RCC 7860 (cell line): ENCODE results near the gene SP1.
A peak's percentile ranks its signal among the peaks of the same experiment; 100 is the strongest.
"Not testable (repeated sequence)": the region's sequence is repeated elsewhere in the genome, so short reads cannot be mapped to it uniquely, and the experiment has no call there.

Experiments used
- DNase-seq: peaks from one replicate; pipeline ENCODE4 v3.0.0-alpha.2; 2015; ENCODE audit warnings: low spot score
- FAIRE-seq: peaks from 2 replicates; lab custom pipeline; 2012; peaks lifted over from hg19 to GRCh38; lab: Jason Lieb, UNC

Gene SP1

DNA sequence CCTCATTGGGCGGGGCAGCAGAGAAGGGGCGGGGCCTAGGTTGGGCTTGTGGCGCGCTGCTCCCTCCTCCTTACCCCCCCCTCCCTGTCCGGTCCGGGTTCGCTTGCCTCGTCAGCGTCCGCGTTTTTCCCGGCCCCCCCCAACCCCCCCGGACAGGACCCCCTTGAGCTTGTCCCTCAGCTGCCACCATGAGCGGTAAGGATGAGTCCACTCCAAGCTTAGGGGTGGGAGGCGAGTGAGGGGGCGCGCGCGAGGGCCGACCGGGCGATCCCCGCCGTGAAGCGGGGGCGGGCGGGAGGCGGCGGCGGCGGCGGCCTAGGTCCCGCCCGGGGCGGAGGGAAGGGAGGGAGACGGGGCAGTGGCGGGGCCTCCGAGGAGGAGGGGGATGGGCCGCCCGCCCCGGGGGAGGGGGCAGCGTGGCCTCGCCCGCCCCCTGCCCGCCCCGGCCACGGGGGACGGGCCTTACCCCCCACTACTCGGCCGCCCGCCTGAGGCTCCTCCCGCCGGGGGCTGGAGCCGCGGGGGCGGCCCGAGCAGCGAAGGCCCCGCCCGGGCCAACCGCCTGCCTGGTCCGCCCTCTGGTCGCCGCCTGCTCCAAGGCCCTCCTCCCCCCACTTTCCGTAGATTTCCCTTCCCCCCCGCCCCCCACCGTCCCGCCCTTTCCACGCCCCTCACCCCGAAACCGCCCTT lies at the start of gene SP1:
Gene SP1 (plus strand): TSS at position 73 of the 690 bp plus-strand sequence. CDS start 116 bp downstream, at position 189.
- DNase-seq (peak; percentile 81), FAIRE-seq (no peak)

DNA sequence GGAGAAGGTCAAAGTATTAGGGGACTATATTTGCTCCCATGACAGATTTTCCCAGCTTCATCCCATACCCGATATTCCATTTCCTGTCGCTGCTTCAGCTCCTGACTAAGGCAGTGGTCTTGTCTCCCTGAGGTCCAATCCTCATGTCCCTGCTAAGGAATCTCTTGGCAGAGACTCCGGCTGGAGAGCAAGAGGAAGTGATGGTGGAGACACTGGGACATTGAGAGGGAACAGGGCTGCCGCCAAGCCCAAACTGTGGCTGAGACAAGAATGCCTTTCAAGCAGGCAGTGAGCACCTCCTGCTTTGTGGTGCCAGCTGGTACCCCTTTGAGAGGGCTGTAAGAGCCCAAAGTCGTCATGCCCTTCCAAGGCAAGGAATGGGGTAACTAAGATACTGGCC lies 49.3 kb upstream of the SP1 start:
- DNase-seq (no peak), FAIRE-seq (no peak)

DNA sequence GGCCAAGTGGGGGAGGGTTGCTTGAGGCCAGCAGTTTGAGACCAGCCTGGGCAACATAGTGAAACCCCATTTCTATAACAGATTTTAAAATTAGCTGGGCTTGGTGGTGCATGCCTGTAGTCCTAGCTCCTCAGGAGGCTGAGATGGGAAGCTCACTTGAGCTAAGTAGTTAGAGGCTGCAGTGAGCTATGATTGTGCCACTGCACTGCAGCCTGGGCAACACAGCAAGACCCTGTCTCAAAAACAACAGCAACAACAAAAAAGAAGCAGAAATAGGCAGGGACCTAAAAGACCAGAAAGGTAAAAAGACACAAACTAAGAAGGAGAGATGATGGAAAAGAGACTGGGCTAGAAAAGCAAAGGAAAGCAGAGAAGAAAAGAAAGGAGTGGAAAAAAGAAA lies 47.6 kb upstream of the SP1 start:
- FAIRE-seq, DNase-seq: not testable (repeated sequence)

DNA sequence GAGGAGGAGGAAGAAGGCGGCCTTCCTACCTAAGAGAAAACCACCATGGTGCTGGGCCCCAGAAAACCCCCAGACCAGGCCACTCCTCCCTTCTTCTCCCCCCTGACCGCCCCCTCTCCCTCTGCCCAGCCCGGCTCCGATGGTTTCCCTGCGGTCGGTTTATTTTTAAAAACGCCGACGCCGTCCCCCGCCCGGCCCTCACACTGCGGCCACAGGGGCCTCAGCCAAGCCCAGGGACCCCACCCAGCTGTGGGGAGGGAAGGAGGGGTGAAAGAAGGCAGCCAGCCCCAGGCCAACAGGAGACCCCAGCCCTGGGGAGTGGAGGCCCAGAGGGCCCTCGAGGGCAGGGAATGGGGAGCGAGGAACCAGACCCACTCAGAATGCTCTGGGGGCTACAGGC lies 47.2 kb upstream of the SP1 start:
- no peak for FAIRE-seq

DNA sequence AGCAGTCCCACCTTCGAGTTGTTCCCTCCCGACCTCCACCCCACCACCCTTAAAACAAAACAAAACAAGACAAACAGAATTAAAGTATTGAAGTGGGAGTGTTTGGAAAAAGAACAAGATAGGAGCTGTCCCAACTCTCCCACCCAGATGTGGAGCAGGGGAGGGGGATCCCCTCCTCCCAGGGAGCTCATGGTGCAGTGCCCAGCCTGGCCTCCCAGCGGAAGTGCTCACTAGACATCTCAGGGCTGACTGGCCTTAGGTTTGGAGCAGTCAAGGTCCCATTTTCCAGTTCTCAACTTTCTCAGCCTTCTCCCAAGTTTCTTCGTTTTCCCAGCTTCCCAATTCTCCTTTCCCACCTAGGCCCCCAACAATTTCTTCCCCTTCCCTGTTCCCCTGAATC lies 46.7 kb upstream of the SP1 start:
- FAIRE-seq = no peak
- DNase-seq = no peak

More for the DNA sequence above, 47.2 kb upstream of the SP1 start:
- DNase-seq = no peak

DNA sequence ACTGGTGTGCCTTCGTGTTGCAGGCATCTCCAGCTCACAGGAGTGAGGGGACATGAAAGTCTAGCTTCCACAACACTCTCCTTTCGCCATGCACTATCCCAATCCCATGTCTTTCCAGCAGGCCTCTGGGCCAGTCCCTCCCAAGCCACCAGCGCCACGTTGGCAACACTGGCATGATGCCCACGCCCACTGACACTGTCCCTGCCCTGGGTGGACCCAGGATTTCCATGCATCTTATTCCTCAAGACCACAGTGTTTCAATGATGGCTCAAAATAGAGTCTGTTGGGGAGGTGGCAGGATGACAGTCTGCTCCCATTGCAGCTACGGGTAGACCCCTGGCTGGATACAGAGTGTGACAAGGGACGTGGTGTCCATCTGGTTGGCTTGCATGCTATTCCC lies 46.1 kb upstream of the SP1 start:
- no peak for DNase-seq
- FAIRE-seq = no peak

DNA sequence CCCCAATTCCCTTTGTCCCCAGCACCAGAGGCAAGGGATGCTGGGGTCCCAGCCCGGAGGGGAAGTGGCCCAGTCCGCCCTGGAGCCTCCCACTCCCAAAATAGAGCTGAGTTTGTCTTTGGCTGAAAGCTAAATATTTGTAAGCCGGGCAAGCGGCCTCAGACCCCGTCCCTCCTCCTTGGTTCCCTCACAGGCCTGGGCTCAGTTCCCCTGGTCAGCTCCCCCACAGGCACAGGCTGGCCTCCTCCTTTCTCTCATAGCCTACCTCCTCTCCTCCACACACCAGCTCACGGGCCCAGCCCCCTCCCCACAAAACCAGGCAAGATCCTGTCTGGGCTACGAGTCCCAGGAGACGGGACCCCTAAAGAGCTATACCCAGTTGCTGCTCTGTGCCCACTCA lies 45.2 kb upstream of the SP1 start:
- DNase-seq (no peak), FAIRE-seq (no peak)

DNA sequence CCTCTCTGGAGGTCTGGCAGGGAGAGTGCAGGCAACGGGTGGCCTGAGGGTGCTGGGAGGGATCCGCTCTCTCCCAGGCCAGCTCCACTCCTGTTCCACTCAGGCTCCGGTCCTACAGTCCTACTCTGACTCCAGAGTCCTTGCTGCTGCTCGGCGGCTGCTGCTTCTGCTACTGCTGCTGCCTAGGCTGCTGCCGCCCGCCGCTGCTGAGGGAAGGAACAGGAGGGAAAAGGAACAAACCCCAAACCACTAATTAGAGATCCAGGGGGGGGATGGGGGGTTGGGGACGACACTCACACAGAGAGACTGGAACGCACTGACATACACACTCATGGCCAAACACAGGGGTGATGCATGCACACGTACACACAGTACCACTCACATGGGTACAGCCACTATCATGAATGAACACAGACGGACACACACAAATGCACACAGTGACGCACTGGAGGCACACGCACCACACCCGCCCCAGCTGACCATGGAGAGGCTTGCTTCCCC lies 43.7 kb upstream of the SP1 start, which contains the start of gene SP7:
Gene SP7 (minus strand): TSS at position 174 of the 501 bp plus-strand sequence. CDS start 708 bp downstream, outside the sequence.
- no peak for FAIRE-seq
- DNase-seq = no peak

DNA sequence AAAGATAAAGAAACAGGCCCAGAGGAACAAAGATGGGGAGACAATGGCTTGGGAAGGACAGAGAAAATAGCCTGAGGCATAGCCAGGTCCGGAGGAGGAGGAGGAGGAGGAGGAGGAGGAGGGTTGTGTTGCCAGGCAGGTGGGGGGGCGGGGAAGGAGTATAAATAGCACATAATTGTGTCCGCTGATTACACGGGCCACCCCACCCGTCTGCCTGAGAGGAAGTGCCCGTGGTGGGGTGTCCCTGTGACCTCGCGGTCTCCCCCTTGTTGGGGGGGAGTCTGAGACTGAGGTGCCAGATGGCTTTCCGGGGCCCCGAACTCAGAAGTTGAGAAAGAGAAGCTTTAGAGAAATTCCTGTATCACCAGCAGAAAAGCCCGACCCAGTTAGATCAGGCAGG lies 42.0 kb upstream of the SP1 start:
- no peak for DNase-seq
- FAIRE-seq = no peak

DNA sequence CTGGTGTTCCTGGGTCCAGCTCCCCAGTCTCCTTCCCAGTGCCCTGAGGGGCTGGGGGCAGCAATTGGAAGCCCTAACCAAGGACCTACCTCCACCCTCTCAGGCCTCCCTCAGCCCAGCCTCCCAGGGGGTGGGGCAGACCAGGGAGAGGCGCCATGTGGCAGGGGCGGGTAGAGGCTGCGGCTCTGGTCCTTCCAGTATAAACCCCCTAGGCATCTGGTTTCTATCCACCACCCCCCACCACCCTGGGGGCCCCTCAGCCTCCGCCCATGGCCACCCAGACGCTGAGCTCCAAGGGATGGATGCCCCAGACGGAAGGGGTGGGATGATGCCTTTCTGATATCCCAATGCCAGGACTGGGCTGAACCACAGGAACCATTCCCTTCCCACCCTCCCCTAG lies 41.1 kb upstream of the SP1 start:
- no peak for FAIRE-seq

DNA sequence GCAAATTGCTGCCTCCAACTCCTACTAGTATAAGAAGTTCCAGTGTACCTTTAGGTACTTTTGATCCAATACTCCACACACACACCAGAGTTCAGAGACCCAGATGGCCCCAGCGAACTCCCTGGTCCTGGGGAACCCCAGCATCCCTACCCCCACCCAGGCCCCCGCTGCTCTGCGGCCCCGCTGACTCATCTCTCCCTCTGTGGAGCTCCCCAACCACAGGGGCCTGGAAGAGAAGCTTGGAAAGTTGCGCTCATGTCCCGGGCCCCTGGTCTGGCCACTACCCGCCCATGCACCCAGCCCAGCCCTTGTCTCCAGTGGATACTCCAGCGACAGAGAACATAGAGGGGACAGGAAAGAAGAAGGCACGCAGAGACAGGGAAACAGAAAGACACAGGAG lies 39.6 kb upstream of the SP1 start:
- DNase-seq (no peak), FAIRE-seq (no peak)

More for the DNA sequence above, 41.1 kb upstream of the SP1 start:
- DNase-seq = no peak

DNA sequence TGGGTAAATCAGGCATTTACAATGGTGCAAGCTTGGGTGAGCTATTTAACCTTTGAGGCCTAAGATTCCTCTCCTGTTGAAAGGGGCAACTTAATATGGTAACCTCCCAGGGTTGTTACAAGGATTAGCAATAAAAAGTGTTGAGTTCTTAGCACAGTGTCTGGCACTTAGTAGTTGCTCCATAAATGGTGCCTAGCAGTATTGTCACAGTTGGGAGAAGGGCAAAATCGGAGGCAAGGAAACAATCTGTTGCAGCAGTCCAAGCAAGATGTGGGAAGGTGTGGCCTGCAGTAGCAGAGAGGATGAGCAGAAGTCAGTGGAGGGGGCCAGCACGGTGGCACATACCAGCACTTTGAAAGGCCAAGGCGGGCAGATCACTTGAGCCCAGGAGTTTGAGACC lies 36.5 kb upstream of the SP1 start:
- FAIRE-seq = no peak
- no peak for DNase-seq

DNA sequence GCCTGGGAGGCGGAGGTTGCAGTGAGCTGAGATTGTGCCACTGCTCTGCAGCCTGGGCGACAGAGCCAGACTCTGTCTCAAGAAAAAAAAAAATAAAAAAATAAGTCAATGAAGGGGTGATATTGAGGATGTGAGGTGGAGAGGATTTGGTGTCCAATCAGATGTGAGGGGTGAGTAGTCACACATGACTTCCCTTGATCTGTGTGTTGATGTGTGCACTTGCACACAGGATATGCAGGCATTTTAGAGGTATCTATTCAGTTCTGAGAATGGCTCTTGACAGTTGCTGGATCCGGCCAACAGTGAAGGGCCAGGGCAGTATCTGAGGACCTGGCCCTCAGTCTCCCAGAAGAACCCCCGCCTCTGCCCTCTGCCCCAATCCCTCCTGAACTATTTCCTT lies 36.0 kb upstream of the SP1 start:
- no peak for DNase-seq
- no peak for FAIRE-seq

DNA sequence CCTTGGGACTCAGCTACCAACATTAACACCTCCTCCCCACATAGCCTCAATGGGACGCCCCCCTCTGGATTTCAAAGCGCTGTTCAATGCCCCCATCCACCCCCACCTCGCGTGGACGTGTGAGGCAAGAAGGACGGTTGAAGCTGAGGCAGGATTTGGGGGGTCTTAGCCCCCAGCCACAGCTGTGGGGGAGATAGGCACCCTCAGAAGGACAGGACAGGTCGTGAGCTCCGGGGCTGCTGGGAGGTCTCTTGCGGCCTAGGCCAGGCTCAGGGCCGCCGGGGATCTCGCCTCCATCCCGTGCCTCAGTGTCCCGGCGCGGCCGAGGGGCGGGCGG lies 35.5 kb upstream of the SP1 start:
- FAIRE-seq = no peak

DNA sequence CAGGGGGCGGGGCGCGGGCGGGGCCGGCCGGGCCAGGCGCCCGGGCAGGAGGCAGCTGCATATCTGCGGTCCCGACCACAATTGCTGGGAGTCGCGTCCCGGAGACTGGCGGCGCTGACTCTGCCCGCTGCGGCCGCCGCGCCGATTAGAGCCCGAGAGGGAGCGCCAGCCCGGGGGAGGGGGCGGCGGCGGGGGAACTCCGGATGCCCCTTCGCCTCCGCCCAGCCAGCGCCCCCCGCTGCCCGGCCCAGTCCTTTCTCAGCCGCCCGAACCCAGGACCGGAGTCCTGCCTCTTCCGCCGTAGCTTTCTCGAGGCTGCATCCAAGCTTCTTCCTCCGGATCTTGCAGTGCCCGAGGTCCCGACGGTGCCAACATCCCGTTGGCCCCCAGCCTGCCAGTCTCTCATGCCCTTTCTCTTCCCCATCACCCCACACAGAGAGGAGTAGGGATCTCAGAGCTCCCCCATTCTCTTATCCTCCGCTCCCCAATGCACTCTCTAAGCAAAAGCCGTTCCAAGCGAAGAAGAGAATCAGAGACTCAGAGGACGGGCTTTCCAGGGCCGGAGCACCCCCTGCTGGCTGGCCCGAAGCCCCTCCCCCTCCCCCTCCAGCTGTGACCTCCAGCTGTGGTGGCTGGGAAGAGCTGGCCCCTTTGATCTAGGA lies 35.0 kb upstream of the SP1 start:
- DNase-seq (peak; percentile 31), FAIRE-seq (no peak)

More for the DNA sequence above, 35.5 kb upstream of the SP1 start:
- DNase-seq = no peak

DNA sequence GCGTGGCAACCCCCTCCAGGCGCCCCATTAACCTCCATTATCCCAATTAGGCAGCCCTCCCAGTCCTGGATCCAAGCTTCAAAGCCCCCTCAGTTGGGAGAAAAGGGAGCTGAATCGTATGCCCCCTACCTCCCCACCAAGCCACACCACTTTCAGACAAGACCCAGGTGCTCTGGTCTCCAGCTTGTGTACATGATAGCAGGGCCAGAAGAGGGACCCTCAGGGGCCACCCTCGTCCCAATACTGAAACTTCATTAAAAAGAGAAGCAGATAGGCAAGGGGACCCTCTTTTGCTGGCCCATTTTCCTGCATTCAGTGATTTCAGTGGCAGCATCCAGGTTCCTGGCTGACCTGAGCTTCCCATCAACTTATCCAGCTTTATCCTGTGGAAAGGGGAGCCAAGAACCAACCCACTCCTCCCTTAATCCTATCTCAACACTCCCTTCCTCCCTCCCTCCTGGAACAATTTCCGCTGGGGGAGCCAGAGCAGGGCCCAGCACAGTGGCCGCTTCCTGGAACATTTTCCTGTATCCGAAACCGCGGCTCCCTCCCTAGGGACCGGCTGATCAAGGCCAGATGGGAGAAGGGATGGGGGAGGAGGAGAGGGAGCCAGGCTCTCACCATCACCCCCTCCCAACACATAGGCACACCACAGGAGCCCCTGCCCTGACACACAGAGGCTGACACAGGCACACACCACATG lies 34.3 kb upstream of the SP1 start:
- DNase-seq = no peak
- FAIRE-seq = no peak

DNA sequence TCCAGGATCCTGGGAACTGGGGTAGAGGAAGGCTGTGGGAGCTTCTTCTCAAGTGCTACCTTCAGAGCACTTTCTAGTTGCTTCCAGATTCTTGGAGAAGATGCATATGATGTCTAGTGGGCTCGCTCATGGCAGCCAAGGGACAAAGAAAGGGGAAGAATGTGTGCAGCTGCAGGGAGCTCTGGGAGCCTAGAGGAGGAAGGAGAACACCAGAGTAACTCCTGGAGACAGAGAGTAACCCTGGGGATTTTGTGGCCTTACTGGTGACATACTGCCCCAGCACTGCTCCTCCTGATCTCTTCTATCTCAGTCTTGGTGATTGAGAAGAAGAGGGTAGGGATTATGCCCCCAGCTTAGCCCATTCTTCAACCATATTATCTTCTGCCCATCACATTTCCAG lies 33.5 kb upstream of the SP1 start:
- no peak for FAIRE-seq
- DNase-seq = no peak

DNA sequence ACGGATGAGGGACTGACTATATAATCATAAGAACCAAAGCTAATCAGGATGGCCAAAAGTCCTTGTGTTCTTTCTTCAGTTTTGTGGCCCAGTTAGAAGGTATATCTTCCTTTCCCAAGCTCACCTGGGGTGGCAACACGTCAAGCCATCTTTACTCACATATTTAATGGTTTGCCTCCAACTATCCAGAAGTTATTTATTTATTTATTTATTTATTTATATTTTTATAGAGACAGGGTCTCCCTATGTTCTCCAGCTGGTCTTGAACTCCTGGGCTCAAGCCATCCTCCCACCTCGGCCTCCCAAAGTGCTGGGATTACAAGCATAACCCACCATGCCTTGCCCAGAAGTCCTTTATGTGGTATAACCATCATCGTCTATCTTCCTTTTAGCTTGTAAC lies 32.1 kb upstream of the SP1 start:
- FAIRE-seq (no peak), DNase-seq (no peak)

DNA sequence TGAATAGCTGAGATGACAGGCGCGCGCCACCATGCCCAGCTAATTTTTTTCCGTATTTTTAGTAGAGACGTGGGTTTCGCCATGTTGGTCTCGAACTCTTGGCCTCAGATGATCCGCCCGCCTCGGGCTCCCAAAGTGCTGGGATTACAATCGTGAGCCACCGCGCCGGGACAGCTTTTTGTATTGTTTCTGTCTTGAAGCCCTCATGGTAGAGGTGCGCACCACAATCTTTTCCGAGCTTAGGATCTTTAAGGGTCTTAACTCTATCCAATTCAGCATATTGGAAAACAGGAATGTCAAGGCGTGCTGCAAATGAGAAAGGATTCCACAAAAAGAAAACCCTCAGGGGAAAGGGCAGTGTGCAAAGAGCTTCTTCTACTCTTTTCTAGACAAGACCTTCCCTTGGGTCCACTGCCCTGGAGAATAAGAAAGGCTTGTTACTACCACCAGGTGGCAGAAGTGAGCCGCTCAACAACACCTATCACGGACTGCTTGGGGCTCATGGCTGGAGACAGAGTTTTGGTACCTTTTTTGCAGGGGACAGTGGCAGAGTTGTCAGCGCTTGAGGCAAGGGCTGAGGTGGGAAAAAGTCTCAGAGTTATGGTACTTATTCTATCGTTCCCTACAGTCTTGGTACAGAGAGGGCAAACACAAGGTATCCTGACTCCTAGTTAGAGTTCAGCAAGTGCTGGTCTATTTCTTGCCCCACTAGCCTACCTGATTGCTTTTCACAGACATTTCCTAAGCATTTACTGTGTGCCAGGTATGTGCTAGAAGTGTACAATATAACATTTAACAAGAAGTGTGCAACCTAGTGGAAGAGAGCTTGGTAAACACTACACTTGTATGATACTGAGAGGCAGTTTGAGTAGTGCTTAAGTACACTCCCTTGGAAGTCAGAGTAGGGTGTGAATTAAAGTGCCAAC lies 27.4 kb upstream of the SP1 start:
- FAIRE-seq (no peak), DNase-seq (peak; percentile 68)

DNA sequence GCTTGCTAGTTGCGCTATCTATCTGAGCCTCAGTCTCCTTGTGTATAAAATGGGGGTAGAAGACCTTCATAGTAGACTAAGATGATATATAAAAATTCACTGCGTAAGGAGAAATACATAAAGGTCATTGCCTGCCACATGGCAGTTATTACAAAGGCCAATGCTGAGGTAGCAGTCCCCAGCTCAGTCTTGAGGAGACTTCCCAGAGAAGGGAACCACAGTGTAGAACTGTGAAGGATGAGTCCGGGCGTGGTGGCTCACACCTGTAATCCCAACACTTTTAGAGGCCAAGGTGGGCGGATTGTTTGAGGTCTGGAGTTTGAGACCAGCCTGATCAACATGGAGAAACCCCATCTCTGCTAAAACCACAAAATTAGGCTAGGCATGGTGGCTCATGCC lies 26.7 kb upstream of the SP1 start:
- FAIRE-seq (no peak), DNase-seq (no peak)

DNA sequence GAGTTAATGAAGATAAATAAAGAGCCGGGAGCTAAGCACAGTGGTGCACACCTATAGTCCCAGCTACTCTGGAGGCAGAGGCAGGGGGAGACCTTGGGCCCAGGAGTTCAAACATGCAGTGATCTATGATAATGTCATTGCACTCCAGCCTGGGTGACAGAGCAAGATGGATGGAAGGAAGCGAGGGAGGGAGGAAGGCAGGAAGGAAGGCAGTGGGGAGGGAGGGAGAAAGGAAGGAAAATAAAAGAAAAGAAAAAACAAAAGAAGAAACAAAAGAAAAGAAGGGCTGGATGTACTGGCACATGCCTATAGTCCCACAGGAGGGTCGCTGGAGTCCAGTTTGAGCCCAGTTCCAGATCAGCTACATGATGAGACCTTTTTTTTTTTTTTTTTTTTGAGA lies 24.9 kb upstream of the SP1 start:
- DNase-seq = no peak
- FAIRE-seq = no peak
